Measurements from ENCODE around the gene UPK2. TPM values are rescaled to one million over a fixed set of nuclear protein-coding genes. Genes with fewer than 3 reads are reported as not detected.

The UPK2 gene
- total RNA-seq (2022; extraction: Qiagen RNA extraction; ENCODE audit: low read depth): 0.33 to 0.97 TPM (median 0.69 TPM) in 5 replicates

DNA sequence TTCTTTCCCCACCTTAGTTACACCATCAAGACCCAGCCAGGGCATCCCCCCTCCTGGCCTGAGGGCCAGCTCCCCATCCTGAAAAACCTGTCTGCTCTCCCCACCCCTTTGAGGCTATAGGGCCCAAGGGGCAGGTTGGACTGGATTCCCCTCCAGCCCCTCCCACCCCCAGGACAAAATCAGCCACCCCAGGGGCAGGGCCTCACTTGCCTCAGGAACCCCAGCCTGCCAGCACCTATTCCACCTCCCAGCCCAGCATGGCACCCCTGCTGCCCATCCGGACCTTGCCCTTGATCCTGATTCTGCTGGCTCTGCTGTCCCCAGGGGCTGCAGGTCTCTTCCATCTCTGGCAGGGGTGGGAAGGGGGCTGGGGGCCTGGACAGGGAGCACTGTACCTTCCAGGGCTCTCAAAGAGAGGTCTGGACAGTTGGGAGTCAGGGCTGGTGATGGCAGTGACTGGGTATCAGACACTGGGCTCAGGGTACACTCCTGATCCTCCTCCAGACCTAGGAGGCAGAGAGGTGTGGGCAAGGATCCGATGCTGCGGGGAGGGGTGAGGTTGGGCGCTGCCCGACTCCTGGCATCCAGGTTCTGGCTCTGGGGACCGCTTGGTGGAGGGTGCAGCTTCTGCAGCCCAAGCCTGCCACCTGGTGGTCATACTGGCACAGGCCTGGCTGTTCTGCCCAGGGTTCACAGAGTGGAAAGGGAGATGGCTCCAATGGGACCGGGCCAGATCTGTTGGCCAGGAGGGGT is at the start of gene UPK2:
TSS of gene UPK2 (plus strand) at position 205 of the 753 bp plus-strand sequence. CDS start at position 258, 53 bp downstream.

DNA sequence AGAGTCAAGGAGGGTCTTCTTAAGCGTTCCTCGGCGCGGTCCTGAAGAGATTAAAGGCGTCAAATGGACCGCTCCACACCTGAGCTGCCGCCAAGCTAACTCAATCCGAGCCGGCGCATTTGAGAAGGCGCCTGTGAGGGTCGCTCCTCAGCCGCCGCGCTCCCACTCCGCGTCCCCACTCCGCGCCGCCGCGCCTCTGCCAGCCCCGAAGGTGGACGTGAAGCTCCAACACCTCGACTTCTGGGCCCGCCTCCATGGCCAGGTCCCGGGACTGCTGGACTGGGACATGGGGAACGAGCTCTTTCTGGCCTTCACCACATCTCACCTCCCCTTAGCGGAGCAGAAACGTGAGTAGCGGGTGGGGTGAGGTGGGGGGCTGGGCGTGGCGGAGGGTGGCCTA is 15.5 kb downstream of the UPK2 start, which contains the start of gene FOXR1:
TSS of gene FOXR1 (plus strand) at position 116 of the 400 bp plus-strand sequence. CDS start at position 287, 171 bp downstream.

DNA sequence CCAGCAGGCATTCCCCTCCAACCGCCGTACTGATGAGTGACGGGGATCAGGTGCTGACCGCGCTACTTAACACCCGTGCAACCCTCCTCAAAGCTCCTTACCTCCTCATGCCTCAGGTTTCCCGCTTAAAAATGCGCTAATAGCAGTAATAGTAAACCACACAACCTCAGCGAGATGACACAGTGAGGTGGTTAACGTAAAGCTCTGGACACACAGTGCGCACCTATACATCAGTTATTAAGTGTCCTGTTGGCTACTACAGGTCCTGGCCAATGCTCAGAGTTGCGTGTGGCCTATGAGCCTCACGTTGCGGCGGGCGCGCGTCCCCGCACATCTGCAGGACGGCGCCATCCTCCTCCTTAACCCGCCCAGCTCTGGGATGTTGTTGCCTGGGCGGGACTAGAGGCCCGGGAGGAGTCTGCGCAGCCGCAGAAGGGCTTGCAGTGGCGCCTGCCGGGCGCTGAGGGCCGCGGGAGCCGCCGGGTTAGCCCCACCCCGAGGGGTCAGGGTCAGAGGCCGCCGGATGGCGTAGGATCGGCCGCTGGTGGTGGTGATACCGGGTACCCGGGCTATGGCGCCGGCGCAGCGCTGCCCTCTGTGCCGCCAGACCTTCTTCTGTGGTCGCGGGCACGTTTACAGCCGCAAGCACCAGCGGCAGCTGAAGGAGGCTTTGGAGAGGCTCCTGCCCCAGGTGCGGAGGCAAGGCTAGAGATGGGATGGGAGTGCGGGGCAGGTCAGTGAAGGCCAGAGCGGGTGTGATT is 41.7 kb downstream of the UPK2 start, which contains the start of gene CENATAC:
TSS of gene CENATAC (plus strand) at position 512 of the 761 bp plus-strand sequence. CDS start at position 572, 60 bp downstream.

Other genes starting within 250 kb of the UPK2 start
- gene DDX6, start 165.1 kb upstream of the UPK2 start, total RNA-seq (2022; extraction: Qiagen RNA extraction; ENCODE audit: low read depth): 15.3 to 33.5 TPM (median 23.4 TPM) in 5 replicates
- gene CXCR5, start 72.4 kb upstream of the UPK2 start, total RNA-seq (2022; extraction: Qiagen RNA extraction; ENCODE audit: low read depth): 0.03 to 0.08 TPM (median 0.07 TPM) in 5 replicates
- gene BCL9L, start 30.4 kb upstream of the UPK2 start, total RNA-seq (2022; extraction: Qiagen RNA extraction; ENCODE audit: low read depth): 79.4 to 170 TPM (median 137 TPM) in 5 replicates
- gene FOXR1, start 15.5 kb downstream of the UPK2 start, total RNA-seq (2022; extraction: Qiagen RNA extraction; ENCODE audit: low read depth): not detected in 5 replicates
- 11.1 to 17.5 TPM (median 11.5 TPM) in 5 replicates for gene CENATAC, start 41.8 kb downstream of the UPK2 start, total RNA-seq (2022; extraction: Qiagen RNA extraction; ENCODE audit: low read depth)
- gene RPS25, start 62.0 kb downstream of the UPK2 start, total RNA-seq (2022; extraction: Qiagen RNA extraction; ENCODE audit: low read depth): 803 to 1,150 TPM (median 842 TPM) in 5 replicates
- gene TRAPPC4, start 62.5 kb downstream of the UPK2 start, total RNA-seq (2022; extraction: Qiagen RNA extraction; ENCODE audit: low read depth): 57.4 to 67.3 TPM (median 60.5 TPM) in 5 replicates
- 10.0 to 12.1 TPM (median 10.8 TPM) in 5 replicates for gene SLC37A4, start 74.6 kb downstream of the UPK2 start, total RNA-seq (2022; extraction: Qiagen RNA extraction; ENCODE audit: low read depth)
- 39.6 to 50.0 TPM (median 47.3 TPM) in 5 replicates for gene HYOU1, start 100.9 kb downstream of the UPK2 start, total RNA-seq (2022; extraction: Qiagen RNA extraction; ENCODE audit: low read depth)
- gene VPS11, start 111.5 kb downstream of the UPK2 start, total RNA-seq (2022; extraction: Qiagen RNA extraction; ENCODE audit: low read depth): 7.9 to 17.2 TPM (median 11.4 TPM) in 5 replicates
- gene HMBS, start 128.6 kb downstream of the UPK2 start, total RNA-seq (2022; extraction: Qiagen RNA extraction; ENCODE audit: low read depth): 45.4 to 52.9 TPM (median 51.2 TPM) in 5 replicates
- 33.0 to 40.4 TPM (median 38.6 TPM) in 5 replicates for gene DPAGT1, start 145.6 kb downstream of the UPK2 start, total RNA-seq (2022; extraction: Qiagen RNA extraction; ENCODE audit: low read depth)
- gene C2CD2L, start 151.0 kb downstream of the UPK2 start, total RNA-seq (2022; extraction: Qiagen RNA extraction; ENCODE audit: low read depth): 4.9 to 7.1 TPM (median 6.0 TPM) in 5 replicates
- gene HINFP, start 165.3 kb downstream of the UPK2 start, total RNA-seq (2022; extraction: Qiagen RNA extraction; ENCODE audit: low read depth): 9.7 to 11.5 TPM (median 11.0 TPM) in 5 replicates
- gene ABCG4, start 192.8 kb downstream of the UPK2 start, total RNA-seq (2022; extraction: Qiagen RNA extraction; ENCODE audit: low read depth): 0.18 to 0.37 TPM (median 0.21 TPM) in 5 replicates
- 7.5 to 12.3 TPM (median 10.4 TPM) in 5 replicates for gene NLRX1, start 212.4 kb downstream of the UPK2 start, total RNA-seq (2022; extraction: Qiagen RNA extraction; ENCODE audit: low read depth)
- gene NHERF4, start 229.2 kb downstream of the UPK2 start, total RNA-seq (2022; extraction: Qiagen RNA extraction; ENCODE audit: low read depth): 0.13 to 0.47 TPM (median 0.21 TPM) in 3 of 5 replicates, not detected in the others